Thoracic aorta (tissue), 2 donors: ENCODE data around the gene ITPR2. TPM values are rescaled to one million over a fixed set of nuclear protein-coding genes. Genes with fewer than 3 reads are reported as not detected.

Source experiments
- ATAC-seq: fragments of 150-250 bp; one replicate; pipeline ENCODE4 v1.8.0; 2017; ENCODE audit warnings: low read depth; ENCODE audit not compliant: insufficient number of reproducible peaks, low FRiP score
- DNase-seq: peaks from one replicate; pipeline ENCODE4 v3.0.0-alpha.2; 2020; ENCODE audit warnings: low spot score
- H3K27ac ChIP-seq, 2 donors: fragments of 200-600 bp; sonication (generic); 1 replicate in 1 of 2; 2 replicates in 1 of 2; pipeline ENCODE4 v1.5.1; 2016; ENCODE audit warnings: mild to moderate bottlenecking in 2 of 2, moderate library complexity in 2 of 2
- H3K27me3 ChIP-seq: fragments of 200-600 bp; sonication (generic); replicated peaks from 2 replicates; pipeline ENCODE4 v1.6.0; 2016; ENCODE audit warnings: mild to moderate bottlenecking; ENCODE audit not compliant: insufficient read depth
- H3K36me3 ChIP-seq: fragments of 200-600 bp; sonication (generic); one replicate; pipeline ENCODE4 v1.5.1; 2016
- H3K4me1 ChIP-seq, 2 donors: fragments of 200-600 bp; sonication (generic); 1 replicate in 1 of 2; 2 replicates in 1 of 2; pipeline versions ENCODE4 v1.5.1 to v1.6.0; 2016; ENCODE audit warnings: low read depth in 2 of 2, mild to moderate bottlenecking in 1 of 2; ENCODE audit not compliant: control insufficient read depth in 1 of 2
- H3K4me3 ChIP-seq: fragments of 200-600 bp; sonication (generic); 2 replicates; pipeline ENCODE4 v1.5.1; 2016; ENCODE audit warnings: mild to moderate bottlenecking
- H3K9me3 ChIP-seq: fragments of 200-600 bp; sonication (generic); 2 replicates; pipeline ENCODE4 v1.5.1; 2016
- total RNA-seq, 2 donors: library from RNA; depleted of rRNA; stranded (reverse); fragments of >200 nt; gene quantifications; one replicate each; pipeline versions ENCODE4 v1.1.0 to v1.2.3, GENCODE V29; 2016
- TF ChIP-seq, protein P1 (sequence below): fragments of 200-600 bp; sonication (generic); IDR thresholded peaks from one replicate; pipeline ENCODE4 v1.5.1; 2019; ENCODE audit warnings: antibody characterized with exemption

Gene ITPR2
- total RNA-seq, 2 donors from 2014 or later: 28.3 to 86.3 TPM

DNA sequence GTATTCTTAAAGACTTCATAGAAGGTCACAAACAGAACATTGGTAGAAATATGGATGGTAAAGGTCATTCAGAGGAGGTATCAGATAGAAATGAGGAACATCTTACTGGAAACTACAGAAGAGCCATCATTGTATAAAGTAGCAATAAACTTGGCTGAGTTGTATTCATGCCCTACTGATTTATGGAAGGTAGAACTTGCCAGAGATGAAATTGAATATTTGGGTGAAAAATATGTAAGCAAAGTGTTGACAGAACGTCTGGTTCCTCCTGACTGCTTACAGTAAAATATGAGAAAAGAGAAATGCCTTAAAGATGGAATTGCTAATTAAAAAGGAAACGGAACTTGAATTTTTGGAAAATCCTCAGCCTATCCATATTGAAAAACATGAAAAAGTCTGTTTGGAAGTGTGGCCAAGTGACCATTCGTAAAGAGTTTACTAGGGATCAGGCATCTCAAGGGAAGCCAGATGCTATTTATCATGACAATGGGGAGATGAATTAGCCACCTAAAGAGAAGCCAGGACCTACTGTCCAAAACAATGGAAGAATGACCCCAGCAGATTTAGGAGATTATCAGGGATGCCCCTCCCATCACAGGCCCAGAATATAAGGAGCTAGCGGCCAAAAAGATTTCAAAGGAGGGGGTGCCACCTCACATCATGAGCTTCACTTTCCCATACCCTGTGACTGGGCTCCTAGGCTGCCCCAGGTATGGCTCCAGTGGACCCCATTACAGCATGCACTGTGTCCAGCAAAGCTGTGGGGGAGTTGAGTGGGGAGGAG is 189.3 kb downstream of the ITPR2 start:
- TF ChIP-seq, protein P1, sequence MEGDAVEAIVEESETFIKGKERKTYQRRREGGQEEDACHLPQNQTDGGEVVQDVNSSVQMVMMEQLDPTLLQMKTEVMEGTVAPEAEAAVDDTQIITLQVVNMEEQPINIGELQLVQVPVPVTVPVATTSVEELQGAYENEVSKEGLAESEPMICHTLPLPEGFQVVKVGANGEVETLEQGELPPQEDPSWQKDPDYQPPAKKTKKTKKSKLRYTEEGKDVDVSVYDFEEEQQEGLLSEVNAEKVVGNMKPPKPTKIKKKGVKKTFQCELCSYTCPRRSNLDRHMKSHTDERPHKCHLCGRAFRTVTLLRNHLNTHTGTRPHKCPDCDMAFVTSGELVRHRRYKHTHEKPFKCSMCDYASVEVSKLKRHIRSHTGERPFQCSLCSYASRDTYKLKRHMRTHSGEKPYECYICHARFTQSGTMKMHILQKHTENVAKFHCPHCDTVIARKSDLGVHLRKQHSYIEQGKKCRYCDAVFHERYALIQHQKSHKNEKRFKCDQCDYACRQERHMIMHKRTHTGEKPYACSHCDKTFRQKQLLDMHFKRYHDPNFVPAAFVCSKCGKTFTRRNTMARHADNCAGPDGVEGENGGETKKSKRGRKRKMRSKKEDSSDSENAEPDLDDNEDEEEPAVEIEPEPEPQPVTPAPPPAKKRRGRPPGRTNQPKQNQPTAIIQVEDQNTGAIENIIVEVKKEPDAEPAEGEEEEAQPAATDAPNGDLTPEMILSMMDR: no peak
- H3K36me3 ChIP-seq: no peaks in the 10 kb centered on the region
- no peaks in the 10 kb centered on the region for H3K27me3 ChIP-seq
- H3K27ac ChIP-seq: no peak overlapping the region
- H3K4me3 ChIP-seq: no peak overlapping the region
- peaks cover 7 to 11% of the 10 kb centered on the region in 2 donors for H3K4me1 ChIP-seq
- H3K9me3 ChIP-seq: no peaks in the 10 kb centered on the region
- DNase-seq (no peak), ATAC-seq (no peak)

DNA sequence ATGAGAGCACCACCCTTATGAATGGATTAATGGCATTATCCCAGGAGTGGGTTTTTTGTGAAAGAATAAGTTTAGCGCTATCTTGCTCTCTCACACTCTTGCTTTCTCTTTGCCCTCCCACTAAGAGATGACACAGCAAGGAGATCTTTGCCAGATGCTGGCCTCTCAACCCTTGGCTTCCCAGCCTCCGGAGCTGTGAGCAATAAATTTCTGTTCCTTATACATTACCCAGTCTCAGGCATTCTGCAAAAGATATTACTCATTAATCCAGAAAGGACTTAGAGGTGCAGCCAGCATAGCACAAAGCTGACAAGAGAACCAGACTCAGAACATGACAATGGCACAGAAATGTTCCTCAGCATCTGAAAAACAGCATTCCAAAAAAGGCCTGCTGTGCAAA is 190.6 kb downstream of the ITPR2 start:
- H3K27ac ChIP-seq: no peak overlapping the region
- no peaks in the 10 kb centered on the region for H3K4me1 ChIP-seq
- DNase-seq: no peak

DNA sequence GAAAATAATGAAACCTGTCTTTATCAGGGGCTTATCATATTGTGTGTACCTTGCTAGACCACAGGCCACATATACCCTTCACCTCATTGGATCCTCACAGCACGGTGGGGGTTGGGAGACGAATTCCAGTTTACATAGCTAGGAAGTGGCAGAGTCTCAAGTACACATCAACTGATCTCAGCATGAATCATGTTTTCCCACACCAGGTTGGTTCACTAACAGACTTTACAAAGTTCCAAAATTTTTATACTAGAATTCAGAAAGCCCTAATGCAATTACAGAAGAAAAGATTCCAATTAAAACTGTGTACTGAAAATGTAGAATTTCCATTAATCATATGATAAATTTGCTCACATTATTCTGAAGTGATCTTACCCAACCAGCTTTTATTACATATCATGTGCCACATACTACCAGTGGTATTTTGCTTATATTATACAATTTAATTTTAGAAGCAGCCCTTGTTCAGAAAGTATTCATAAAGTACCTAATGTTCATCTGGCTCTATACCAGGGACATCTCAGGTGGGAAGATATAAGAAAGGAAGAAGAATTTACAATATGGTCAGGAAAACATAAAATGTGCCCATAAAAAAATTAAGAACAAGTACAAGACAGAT is 196.2 kb downstream of the ITPR2 start:
- no peaks in the 10 kb centered on the region for H3K36me3 ChIP-seq
- TF ChIP-seq, protein P1: no peak
- H3K4me1 ChIP-seq: no peaks in the 10 kb centered on the region
- no peak overlapping the region for H3K27ac ChIP-seq
- no peaks in the 10 kb centered on the region for H3K27me3 ChIP-seq
- no peaks in the 10 kb centered on the region for H3K9me3 ChIP-seq
- DNase-seq (no peak), ATAC-seq (no peak)
- H3K4me3 ChIP-seq: no peak overlapping the region

More for the DNA sequence above, 190.6 kb downstream of the ITPR2 start:
- Histone ChIP-seq H3K4me3 (no peak overlapping the region), H3K9me3 (no peaks in the 10 kb centered on the region), H3K36me3 (no peaks in the 10 kb centered on the region), H3K27me3 (no peaks in the 10 kb centered on the region)
- no peak for ATAC-seq
- TF ChIP-seq, protein P1: no peak

DNA sequence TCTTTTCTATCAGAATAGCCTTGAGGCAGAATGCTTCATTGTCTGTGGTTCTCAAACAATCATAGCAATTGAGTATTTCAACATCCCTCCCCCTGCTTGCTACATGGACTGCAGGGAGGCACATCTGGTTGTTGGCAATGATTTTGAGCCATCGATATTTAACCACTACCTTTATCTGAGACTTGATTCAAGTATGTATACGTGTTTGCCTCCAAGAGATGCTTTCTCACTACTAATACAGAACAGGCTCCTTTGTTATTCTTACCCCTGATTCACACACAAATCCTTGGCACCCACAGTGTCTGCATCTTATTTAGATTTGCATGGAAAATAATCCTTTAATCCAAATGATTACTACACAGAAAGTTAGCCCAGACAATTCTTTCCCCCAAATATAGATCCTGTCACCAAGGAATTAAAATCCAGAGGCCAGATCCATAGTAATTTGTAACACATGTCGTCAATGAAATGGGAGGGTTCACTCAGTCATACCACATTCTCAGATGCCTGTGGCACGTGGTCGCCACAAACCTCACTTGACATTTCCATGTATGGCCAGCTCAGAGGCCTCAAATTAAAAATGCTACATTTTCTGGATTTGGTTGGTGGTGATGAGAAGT is 199.3 kb downstream of the ITPR2 start:
- ATAC-seq: no peak
- TF ChIP-seq, protein P1: no peak
- Histone ChIP-seq H3K27me3 (no peaks in the 10 kb centered on the region), H3K4me1 (peaks cover 4 to 13% of the 10 kb centered on the region in 2 donors), H3K9me3 (no peaks in the 10 kb centered on the region), H3K4me3 (no peak overlapping the region), H3K27ac (no peak overlapping the region), H3K36me3 (no peaks in the 10 kb centered on the region)
- DNase-seq: no peak

DNA sequence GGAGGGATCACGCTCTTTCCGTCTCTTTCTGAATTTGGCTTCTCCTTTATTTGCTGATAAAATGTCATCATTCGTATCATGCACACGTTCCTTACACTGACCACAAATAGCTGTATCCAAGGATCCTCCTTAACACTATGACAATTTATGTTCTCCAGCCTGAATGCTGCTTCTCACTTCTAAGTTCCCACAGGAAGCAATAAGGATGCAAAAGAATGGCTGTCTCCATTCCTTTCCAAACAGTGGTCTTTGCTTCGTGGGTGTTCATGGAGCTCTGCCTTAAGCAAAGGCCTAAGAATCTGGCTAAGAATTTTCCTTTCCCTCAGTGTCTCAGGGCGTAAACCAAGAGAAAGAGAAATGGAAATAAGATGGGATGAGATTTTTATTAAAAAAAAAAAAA is 200.2 kb downstream of the ITPR2 start:
- Histone ChIP-seq H3K4me1 (peaks cover 4 to 13% of the 10 kb centered on the region in 2 donors), H3K4me3 (no peak overlapping the region), H3K9me3 (no peaks in the 10 kb centered on the region), H3K27ac (no peak overlapping the region), H3K36me3 (no peaks in the 10 kb centered on the region), H3K27me3 (no peaks in the 10 kb centered on the region)
- TF ChIP-seq, protein P1: no peak
- DNase-seq: no peak
- no peak for ATAC-seq
